Activated T-helper 1 cell treated with anti-CD3 and anti-CD28 coated beads, Interleukin-12 subunit alpha, Interleukin-12 subunit beta, Interleukin-2, Interleukin-4 antibody, amounts not matched to agents 30 ng/mL and 10 ng/mL and 1 ng/mL, durations not matched to agents 14 hours and 24 hours and 36 hours (primary cell): ENCODE results near the gene TEAD3. TPM values are rescaled to one million over a fixed set of nuclear protein-coding genes. Genes with fewer than 3 reads are reported as not detected.

Experiments
- DNase-seq: peaks from one replicate; pipeline ENCODE4 v3.0.0; 2021; ENCODE audit warnings: low spot score
- H3K27ac Mint-ChIP-seq: one replicate; pipeline ENCODE4 v1.8.0; 2021; ENCODE audit warnings: mild to moderate bottlenecking, mixed read lengths
- H3K27me3 Mint-ChIP-seq: one replicate; pipeline ENCODE4 v1.8.0; 2022; ENCODE audit warnings: mild to moderate bottlenecking, moderate library complexity, mixed read lengths; ENCODE audit not compliant: insufficient read depth
- H3K36me3 Mint-ChIP-seq: one replicate; pipeline ENCODE4 v1.8.0; 2021; ENCODE audit warnings: low read depth, mixed read lengths
- H3K4me1 Mint-ChIP-seq: one replicate; pipeline ENCODE4 v1.8.0; 2021; ENCODE audit warnings: low read depth, mixed read lengths
- H3K4me3 Mint-ChIP-seq: one replicate; pipeline ENCODE4 v1.8.0; 2021; ENCODE audit warnings: mild to moderate bottlenecking, moderate library complexity, mixed read lengths
- H3K9me3 Mint-ChIP-seq: one replicate; pipeline ENCODE4 v1.8.0; 2021; ENCODE audit warnings: mixed read lengths
- intact Hi-C: fragments of 100-400 bp; cut with micrococcal nuclease; formaldehyde crosslinking; loops from one replicate; pipeline ENCODE4 v1.15.1; 2024
- total RNA-seq: library from RNA; stranded (reverse); gene quantifications from 2 replicates; pipeline ENCODE4 v1.2.3, GENCODE V29; 2022

TEAD3 gene
- total RNA-seq, 1 donor from 2014 or later: 1.5 TPM

DNA sequence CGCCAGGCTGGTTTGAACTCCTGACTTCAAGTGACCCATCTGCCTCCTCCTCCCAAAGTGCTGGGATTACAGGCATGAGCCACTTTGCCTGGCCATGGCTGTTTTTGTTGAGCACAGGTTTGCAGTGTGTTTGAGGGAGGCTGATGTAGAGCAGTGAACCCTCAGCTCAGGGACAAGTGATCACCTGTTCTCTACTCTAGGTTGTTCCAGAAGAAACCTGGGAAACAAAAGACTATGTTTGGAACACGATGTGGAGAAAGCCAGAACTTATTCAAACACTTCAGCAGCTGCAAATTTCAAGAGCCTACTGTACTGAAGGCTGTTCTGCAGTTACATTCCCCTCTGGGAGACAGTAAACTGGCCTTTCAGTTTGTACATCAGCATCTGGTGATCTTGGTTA is 11.1 kb upstream of the TEAD3 start:
- Mint-ChIP-seq H3K27ac (no peak overlapping the region), H3K27me3 (peaks cover 52% of the 10 kb centered on the region), H3K4me3 (no peak overlapping the region), H3K4me1 (no peaks in the 10 kb centered on the region), H3K9me3 (no peaks in the 10 kb centered on the region), H3K36me3 (no peaks in the 10 kb centered on the region)
- DNase-seq: no peak
- intact Hi-C loops: no loop called here

- Mint-ChIP-seq H3K27ac (no peak overlapping the region), H3K27me3 (peaks cover 51% of the 10 kb centered on the region), H3K9me3 (no peaks in the 10 kb centered on the region), H3K36me3 (no peaks in the 10 kb centered on the region), H3K4me1 (no peaks in the 10 kb centered on the region), H3K4me3 (no peak overlapping the region)
- intact Hi-C loops: no loop called here
- DNase-seq: no peak
Observed at GRCh38 chr6:35507221-35507620, 10.3 kb upstream of the TEAD3 start.

- DNase-seq: no peak
- H3K27me3 Mint-ChIP-seq: peaks cover 51% of the 10 kb centered on the region
- H3K4me3 Mint-ChIP-seq: no peak overlapping the region
- no peaks in the 10 kb centered on the region for H3K36me3 Mint-ChIP-seq
- no peaks in the 10 kb centered on the region for H3K9me3 Mint-ChIP-seq
- H3K4me1 Mint-ChIP-seq: no peaks in the 10 kb centered on the region
- no peak overlapping the region for H3K27ac Mint-ChIP-seq
- intact Hi-C loops: no loop called here
Observed at GRCh38 chr6:35506536-35506935, 9.7 kb upstream of the TEAD3 start.

DNA sequence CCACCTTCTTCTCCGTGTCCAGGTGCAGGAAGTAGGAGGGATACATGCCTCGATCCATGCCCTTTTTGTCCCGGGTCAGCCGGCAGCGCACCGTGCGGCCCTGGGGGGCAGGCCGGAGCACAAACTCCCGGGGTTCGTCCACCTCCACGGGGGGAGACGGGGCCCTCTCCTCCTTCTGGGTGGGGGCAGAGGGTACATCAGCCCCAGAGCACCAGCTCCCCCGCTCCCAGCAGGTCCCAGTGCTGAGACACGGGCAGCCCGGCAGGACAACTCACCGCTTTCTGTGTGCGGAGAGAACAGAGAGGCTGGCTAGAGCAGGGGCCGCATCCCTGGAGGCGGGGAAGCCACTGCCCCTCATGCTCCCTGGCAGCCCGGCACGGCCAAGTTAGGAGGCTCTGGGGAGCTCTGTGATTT is 9.1 kb upstream of the TEAD3 start:
- no peak for DNase-seq
- H3K36me3 Mint-ChIP-seq: no peaks in the 10 kb centered on the region
- intact Hi-C loops: no loop called here
- no peaks in the 10 kb centered on the region for H3K4me1 Mint-ChIP-seq
- no peak overlapping the region for H3K4me3 Mint-ChIP-seq
- H3K27me3 Mint-ChIP-seq: peaks cover 48% of the 10 kb centered on the region
- no peak overlapping the region for H3K27ac Mint-ChIP-seq
- no peaks in the 10 kb centered on the region for H3K9me3 Mint-ChIP-seq

GRCh38 chr6:35503534-35503933 is 6.7 kb upstream of the TEAD3 start:
- Mint-ChIP-seq H3K4me1 (no peaks in the 10 kb centered on the region), H3K9me3 (no peaks in the 10 kb centered on the region), H3K27me3 (peaks cover 48% of the 10 kb centered on the region), H3K27ac (no peak overlapping the region), H3K4me3 (no peak overlapping the region), H3K36me3 (no peaks in the 10 kb centered on the region)
- no peak for DNase-seq
- intact Hi-C loops: no loop called here

DNA sequence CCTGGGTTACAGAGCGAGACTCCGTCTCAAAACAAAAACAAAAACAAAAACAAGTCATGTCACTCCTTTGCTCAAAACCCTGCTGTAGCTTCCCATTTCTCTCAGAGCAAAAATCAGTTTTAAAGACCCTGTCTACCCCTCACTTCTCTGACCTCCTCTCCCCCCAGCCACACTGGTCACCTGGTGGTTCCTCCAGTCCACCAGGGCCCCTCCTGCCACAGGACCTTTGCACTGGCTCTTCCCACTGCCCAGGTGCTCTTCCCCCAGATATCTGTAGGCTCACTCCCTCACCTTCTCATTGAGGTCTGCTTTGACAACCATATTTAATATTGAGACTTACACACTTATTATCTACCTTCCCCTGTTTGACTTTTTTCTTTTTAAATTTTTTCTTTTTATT is 4.9 kb upstream of the TEAD3 start:
- Mint-ChIP-seq H3K9me3 (no peaks in the 10 kb centered on the region), H3K27ac (no peak overlapping the region), H3K27me3 (peaks cover 36% of the 10 kb centered on the region), H3K4me3 (no peak overlapping the region), H3K4me1 (no peaks in the 10 kb centered on the region), H3K36me3 (no peaks in the 10 kb centered on the region)
- intact Hi-C loops: no loop called here
- no peak for DNase-seq

DNA sequence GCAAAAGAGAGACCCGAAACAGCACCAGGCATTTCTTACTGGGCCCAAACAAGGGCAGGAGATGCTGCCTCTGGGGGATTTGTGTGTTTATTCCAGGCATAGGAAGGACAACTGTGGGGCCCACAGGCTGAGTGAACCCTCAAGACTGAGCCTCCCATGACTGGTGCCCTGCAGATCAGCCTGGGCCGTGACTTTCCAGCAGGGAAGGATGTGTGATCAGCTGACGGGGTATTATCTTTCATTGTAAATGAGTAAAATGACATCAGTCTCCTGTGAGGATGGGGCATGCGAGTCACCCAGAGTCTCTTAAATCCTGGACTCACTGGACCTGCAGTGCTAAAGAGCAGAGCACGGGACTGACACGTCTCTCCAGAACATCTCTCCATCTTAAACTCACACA is 3.9 kb upstream of the TEAD3 start:
- no peak for DNase-seq
- Mint-ChIP-seq H3K27ac (no peak overlapping the region), H3K4me3 (no peak overlapping the region), H3K36me3 (no peaks in the 10 kb centered on the region), H3K9me3 (no peaks in the 10 kb centered on the region), H3K27me3 (peaks cover 32% of the 10 kb centered on the region), H3K4me1 (no peaks in the 10 kb centered on the region)
- intact Hi-C loops: no loop called here

DNA sequence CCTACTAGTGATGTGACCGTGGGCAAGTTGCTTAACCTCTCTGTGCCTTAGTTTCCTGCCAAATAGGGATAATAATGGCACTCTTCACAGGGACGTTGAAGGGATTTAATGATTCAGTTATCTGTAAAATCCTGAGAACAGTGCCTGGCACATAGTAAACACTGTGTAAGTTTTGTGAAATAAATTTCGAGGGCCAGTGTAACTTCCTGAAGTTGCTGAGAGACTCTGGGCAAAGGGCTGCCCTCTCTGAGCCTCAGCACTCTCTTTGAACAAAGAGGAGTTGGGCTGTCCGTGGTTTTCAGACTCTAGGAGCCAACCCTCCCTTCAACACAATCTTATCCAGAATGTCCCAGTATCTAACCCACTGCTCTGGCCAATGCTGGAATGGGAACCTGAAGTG is 2.5 kb upstream of the TEAD3 start:
- no peaks in the 10 kb centered on the region for H3K36me3 Mint-ChIP-seq

GRCh38 chr6:35498422-35499067 is 1.7 kb upstream of the TEAD3 start:
- Mint-ChIP-seq H3K4me1 (peaks cover 5% of the 10 kb centered on the region), H3K9me3 (no peaks in the 10 kb centered on the region), H3K36me3 (no peaks in the 10 kb centered on the region), H3K27ac (no peak overlapping the region), H3K27me3 (peaks cover 32% of the 10 kb centered on the region), H3K4me3 (peak overlapping the region; percentile 63)
- no peak for DNase-seq
- intact Hi-C loops: loop anchor here (1.0 kb wide), 1 partner anchor 46 kb away; the partner anchor contains the start of gene FANCE

More for the DNA sequence above, 2.5 kb upstream of the TEAD3 start:
- intact Hi-C loops: no loop called here
- no peaks in the 10 kb centered on the region for H3K4me1 Mint-ChIP-seq
- H3K4me3 Mint-ChIP-seq: no peak overlapping the region
- H3K27me3 Mint-ChIP-seq: peaks cover 36% of the 10 kb centered on the region
- H3K9me3 Mint-ChIP-seq: no peaks in the 10 kb centered on the region
- DNase-seq: no peak
- no peak overlapping the region for H3K27ac Mint-ChIP-seq

- intact Hi-C loops: loop anchor here (1.0 kb wide), 2 partner anchors 29 to 45 kb away; partner anchors contain the start of genes FANCE and RPL10A
- DNase-seq: peak; percentile 19
- Mint-ChIP-seq H3K27me3 (peaks cover 27% of the 10 kb centered on the region), H3K9me3 (no peaks in the 10 kb centered on the region), H3K36me3 (no peaks in the 10 kb centered on the region), H3K4me3 (peak overlapping the region; percentile 63), H3K4me1 (peaks cover 5% of the 10 kb centered on the region), H3K27ac (peak overlapping the region; percentile 65)
Observed at GRCh38 chr6:35497571-35498421, 917 bp upstream of the TEAD3 start.

GRCh38 chr6:35496036-35496840 is 641 bp downstream of the TEAD3 start:
- peaks cover 5% of the 10 kb centered on the region for H3K4me1 Mint-ChIP-seq
- peaks cover 26% of the 10 kb centered on the region for H3K27me3 Mint-ChIP-seq
- intact Hi-C loops: no loop called here
- peak overlapping the region; percentile 73 for H3K4me3 Mint-ChIP-seq
- no peak overlapping the region for H3K27ac Mint-ChIP-seq
- no peaks in the 10 kb centered on the region for H3K36me3 Mint-ChIP-seq
- DNase-seq: no peak
- H3K9me3 Mint-ChIP-seq: no peaks in the 10 kb centered on the region

DNA sequence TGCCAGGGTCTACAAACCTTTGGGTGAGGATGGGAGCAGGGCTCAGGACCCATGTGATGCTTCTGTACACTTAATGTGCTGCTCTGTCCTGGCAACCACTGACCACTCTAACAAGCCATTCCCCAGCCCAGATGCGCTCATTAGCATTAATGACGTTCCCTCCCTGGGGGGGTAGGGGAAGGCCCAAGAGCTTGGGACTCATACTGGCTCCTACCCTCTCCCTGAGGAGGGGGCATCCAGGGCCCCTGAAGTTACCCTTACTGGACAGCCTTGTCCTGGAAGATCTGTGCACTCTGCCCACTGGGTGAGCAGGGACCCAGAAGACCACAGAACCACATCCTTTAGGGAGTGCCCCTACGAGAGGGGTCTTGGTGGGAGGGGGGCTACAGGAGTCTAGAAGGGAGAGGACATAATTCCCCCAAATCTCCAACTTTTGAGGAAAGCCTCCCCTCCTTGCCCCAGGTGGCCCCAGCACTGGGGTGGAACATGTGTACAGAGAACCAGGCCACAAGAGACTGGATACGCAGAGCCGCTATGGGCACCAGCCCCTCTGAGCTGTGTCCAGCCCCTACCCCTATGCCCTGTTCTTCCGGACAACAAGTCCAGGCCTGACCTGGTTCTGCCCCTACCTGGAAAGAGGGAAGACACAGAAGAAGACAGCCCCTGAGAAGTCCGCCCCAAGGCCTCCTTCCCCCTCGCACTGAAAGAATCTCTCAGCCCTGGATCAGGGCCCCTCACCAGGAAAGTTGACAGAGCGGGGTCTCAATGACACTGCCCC is 1.4 kb downstream of the TEAD3 start:
- Mint-ChIP-seq H3K9me3 (no peaks in the 10 kb centered on the region), H3K27ac (no peak overlapping the region), H3K36me3 (no peaks in the 10 kb centered on the region), H3K4me1 (peaks cover 5% of the 10 kb centered on the region), H3K27me3 (peaks cover 24% of the 10 kb centered on the region), H3K4me3 (peak overlapping the region; percentile 73)
- no peak for DNase-seq
- intact Hi-C loops: no loop called here
